ENCODE results near the gene SCN4A. TPM values are rescaled to one million over a fixed set of nuclear protein-coding genes. Genes with fewer than 3 reads are reported as not detected.
"Not testable (repeated sequence)": the region's sequence is repeated elsewhere in the genome, so short reads cannot be mapped to it uniquely, and the experiment has no call there.

Gene SCN4A
- total RNA-seq, 1 donor from 2014 or later = 27.1 TPM

GRCh38 chr17:63918305-63918704 is 54.4 kb downstream of the SCN4A start:
- DNase-seq (ENCODE audit: low spot score) = no peak

DNA sequence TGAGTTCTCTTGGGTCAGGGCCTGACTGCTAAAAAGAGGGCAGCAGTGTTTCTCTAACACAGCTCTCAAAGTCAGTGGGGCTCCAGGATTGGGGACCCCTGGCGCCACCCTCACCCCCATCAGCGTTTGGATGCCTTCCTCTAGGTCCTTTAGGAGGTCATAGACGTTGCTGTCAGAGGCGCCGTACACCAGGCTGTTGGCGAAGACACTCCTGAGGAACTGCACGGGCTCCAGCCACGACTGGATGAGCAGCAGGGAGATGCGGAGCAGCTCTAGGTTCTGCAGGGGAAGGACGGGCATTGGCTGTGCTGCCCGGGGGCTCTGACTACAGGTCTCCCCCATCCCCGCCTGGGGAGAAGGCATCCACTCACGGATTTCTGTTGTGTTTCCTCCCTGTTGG is 55.1 kb downstream of the SCN4A start:
- DNase-seq (ENCODE audit: low spot score) = no peak

DNA sequence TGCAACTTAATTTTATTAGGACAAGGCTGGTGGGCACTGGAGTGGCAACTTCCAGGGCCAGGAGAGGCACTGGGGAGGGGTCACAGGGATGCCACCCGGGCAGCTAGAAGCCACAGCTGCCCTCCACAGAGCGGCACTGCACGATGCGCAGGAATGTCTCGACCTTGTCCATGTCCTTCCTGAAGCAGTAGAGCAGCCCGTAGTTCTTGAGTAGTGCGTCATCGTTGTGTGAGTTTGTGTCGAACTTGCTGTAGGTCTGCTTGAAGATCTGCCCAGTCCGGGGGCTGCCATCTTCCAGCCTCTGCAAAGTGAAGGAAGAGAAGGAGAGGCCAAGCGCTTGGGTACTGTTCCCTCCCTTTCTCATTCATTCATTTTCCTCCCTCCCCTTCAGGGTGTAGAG is 55.5 kb downstream of the SCN4A start:
- not testable (repeated sequence) for DNase-seq (ENCODE audit: low spot score)

GRCh38 chr17:63916566-63917185 is 56.0 kb downstream of the SCN4A start:
- DNase-seq (ENCODE audit: low spot score) = no peak

- DNase-seq (ENCODE audit: low spot score) = not testable (repeated sequence)
These were observed 57.0 kb downstream of the SCN4A start for GRCh38 chr17:63915753-63916152.

- no peak for DNase-seq (ENCODE audit: low spot score)
These were observed 58.2 kb downstream of the SCN4A start for GRCh38 chr17:63914471-63914870.

DNA sequence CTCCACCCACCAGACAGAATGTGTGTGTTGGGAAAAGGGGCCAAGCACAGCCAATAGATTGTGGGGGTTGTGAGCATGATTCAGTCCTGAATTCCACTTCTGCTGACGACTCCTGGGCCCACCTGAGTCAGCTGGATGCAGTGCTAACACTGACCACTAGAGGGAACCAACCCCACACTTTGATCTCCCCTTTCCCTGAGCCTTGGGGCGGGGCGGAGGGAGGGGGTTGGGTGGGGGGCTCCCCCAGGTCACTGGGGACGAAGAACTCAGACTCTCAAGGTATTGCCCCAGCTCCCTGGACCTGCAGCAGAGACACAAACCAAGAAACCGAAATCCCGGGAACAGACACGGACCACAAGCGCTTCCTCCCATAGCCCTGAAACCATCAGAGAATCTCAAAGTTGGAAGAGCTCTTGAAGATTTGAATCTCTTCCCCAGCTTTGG is 61.0 kb downstream of the SCN4A start:
- no peak for DNase-seq (ENCODE audit: low spot score)

DNA sequence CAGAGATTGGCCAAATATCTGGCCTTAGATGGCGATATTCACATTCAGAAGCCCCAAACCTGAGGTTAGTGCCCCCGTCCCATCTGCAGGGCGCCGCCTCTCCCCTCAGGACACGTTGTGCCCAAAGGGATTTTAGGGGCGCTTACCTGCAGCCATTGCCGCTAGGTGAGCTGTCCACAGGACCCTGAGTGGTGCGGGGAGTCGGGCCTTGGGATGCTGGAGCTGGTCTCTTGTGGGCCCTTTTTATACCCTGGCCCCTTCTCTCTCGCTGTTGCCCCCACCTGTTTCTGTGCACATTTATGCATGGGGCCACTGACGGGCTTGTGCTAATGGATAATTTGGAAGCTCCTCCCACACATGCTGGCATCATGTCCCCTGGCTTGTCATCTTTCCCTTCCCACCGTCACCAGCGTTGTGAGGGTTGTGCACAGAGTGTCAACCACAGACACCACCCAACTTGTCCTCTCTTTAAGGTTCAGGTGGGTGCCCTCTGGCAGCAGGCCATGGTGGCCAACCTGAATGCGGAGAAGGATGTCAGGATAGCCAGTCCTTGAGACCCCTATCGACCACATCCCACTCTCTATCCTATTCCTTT is 61.6 kb downstream of the SCN4A start, which contains the start of gene CSHL1:
Gene CSHL1, minus strand, starts transcription at position 218 of the 595 bp plus-strand sequence. Its CDS starts 62 bp downstream, at position 156.
- DNase-seq (ENCODE audit: low spot score) = no peak

DNA sequence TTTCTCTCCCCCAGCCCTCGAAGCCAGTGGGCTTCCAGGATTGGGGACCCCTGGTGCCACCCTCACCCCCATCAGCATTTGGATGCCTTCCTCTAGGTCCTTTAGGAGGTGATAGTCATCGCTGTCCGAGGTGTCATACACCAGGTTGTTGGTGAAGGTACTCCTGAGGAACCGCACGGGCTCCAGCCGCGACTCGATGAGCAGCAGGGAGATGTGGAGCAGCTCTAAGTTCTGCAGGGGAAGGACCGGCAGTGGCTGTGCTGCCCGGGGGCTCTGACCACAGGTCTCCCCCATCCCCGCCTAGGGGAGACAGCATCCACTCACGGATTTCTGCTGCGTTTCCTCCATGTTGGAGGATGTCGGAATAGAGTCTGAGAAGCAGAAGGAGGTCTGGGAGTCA is 62.6 kb downstream of the SCN4A start:
- no peak for DNase-seq (ENCODE audit: low spot score)

DNA sequence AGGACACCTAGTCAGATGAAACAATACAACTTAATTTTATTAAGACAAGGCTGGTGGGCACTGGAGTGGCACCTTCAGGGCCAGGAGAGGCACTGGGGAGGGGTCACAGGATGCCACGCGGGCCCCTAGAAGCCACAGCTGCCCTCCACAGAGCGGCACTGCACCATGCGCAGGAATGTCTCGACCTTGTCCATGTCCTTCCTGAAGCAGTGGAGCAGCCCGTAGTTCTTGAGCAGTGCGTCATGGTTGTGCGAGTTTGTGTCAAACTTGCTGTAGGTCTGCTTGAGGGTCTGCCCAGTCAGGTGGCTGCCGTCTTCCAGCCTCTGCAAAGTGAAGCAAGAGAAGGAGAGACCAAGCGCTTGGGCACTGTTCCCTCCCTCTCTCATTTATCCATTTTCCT is 63.1 kb downstream of the SCN4A start:
- not testable (repeated sequence) for DNase-seq (ENCODE audit: low spot score)

DNA sequence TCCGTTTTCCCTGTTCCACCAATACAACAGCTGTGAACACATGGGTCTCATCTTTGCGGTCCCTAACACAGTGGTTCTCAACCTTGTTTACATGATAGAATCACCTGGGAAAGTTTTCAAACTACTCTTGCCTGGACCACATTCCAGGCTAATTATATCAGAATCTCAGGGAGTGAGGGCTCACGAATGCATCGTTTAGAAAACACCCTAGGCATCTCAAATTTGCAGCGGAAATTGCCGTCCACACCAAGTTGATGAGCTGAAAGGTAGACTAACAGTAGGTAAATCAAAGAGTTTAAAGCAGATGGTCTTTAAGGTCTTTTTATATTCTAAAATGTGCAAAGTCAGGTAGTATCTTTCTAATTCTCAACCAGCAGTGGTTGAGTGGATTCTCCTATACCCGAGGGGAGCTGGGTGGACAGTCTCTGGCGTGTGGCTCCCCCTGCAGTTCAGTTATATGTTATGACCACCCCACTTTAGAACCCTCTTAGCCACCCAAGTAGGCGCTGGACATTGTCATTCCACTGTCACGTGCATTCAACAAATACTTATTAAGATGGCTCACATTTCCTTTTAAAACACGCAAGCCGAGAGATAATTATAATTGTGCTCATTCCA is 65.4 kb downstream of the SCN4A start:
- not testable (repeated sequence) for DNase-seq (ENCODE audit: low spot score)

DNA sequence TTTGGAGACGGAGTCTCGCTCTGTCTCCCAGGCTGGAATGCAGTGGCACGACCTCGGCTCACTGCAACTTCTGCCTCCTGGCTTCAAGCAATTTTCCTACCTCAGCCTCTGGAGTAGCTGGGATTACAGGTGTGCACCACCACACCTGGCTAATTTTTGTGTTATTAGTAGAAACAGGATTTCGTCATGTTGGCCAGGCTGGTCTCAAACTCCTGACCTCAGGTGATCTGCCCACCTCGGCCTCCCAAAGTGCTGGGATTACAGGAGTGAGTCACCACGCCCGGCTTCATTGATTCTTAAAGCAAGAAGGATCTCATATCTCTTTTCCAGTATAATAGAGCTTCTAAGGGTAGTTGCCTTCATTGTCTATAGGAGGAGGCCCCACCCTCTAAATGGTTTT is 67.9 kb downstream of the SCN4A start:
- DNase-seq (ENCODE audit: low spot score) = not testable (repeated sequence)

DNA sequence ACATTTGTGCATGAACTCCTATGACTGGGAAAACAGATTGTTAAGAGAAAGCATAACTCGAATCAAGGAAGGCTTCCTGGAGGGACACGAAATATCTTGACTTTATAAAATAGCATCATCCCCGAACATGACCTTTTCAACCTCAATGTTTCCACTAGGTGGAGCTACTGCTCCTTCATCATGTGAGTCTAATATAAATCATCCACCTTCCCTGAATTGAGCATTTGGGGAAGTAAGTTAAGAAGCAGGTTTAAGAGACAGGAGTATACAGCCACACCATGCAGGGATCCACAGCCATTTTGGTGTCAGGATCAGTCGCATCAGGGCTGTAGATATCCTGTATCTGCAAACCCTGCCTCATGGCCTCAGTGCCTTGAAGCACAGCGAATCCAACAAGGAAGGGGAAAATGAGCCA is 68.9 kb downstream of the SCN4A start:
- DNase-seq (ENCODE audit: low spot score) = not testable (repeated sequence)

DNA sequence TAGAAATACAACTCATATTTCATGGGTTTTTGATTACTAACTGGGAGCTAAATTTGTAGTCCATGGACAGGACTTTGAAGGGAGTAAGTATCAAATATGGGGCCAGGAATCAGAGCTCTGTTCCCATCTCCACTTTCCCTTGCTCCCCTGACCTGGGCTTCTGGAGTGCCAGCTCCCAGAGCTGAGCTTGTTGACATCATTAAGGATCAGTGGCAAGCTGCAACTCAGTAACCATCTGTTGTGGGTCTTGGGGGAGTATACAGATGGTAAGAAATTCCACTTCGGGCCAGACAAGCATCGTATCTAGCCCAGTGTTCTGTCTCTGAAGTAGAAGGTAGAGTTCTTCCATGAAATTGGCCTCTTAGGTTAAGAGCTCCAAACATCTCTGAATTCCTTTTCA is 70.7 kb downstream of the SCN4A start:
- DNase-seq (ENCODE audit: low spot score) = not testable (repeated sequence)

DNA sequence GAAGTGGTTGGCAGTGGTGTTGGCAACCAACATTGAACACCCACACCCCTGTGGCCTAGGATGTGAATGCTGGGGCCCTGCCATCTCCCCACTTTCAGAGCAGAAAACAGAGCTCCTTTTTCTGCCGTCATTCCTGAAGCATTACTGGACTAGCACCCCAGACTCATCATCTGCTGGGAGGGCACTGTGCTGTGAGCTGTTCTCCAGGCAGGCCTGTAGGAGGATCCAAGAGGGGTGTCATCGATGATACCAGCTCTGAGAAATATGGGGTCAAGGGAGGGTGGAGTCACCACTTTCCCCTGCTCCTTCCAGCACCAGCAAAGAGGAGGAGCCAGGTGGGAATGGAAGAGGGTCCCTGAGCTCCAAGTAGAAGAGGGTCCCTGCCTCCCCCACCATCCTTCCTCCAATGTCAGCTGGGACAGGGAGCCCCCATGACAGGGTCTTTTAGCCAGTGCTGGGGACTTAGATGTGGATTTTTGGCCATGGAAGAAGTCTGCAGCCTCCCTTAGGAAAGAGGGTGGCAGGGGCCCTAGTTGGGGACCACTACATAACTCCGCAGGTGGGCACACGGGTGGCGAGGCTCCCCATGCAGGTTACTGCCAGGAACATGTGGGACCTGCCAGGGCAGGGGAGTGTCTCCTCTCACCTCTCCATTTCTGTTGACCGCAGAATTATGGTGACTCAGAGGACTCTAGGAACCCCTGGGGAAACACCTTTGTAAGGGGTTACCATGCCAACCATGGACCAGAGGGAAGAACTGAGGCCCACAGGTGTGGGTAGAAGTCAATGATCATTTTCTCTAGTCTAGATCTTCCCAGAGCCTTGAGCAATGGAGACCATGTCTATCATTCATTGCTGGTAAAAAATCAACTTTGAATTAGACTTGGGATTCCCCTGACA is 73.6 kb downstream of the SCN4A start:
- DNase-seq (ENCODE audit: low spot score) = not testable (repeated sequence)

DNA sequence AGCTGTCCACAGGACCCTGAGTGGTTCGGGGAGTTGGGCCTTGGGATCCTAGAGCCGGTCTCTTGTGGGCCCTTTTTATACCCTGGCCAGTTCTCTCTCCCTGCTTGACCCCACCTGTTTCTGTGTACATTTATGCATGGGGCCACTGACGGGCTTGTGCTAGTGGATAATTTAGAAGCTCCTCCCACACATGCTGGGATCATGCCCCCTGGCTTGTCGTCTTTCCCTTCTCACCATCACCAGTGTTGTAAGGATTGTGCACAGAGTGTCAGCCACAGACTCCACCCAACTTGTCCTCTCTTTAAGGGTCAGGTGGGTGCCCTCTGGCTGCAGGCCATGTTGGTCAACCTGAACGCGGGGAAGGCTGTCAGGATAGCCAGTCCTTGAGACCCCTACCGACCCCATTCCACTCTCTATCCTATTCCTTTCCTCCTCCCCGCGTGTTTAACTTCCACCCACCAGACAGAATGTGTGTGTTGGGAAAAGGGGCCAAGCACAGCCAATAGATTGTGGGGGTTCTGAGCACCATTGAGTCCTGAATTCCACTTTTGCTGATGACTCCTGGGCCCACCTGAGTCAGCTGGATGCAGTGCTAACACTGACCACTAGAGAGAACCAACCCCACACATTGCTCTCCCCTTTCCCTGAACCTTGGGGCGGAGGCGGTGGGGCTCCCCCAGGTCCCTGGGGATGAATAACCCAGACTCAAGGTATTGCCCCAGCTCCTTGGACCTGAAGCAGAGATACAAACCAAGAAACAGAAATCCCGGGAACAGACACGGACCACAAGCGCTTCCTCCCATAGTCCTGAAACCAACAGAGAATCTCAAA is 76.0 kb downstream of the SCN4A start, which contains the start of gene CSH1:
Gene CSH1, minus strand, starts transcription at position 51 of the 831 bp plus-strand sequence. CDS start 63 bp downstream, outside the sequence.
- DNase-seq (ENCODE audit: low spot score) = not testable (repeated sequence)

DNA sequence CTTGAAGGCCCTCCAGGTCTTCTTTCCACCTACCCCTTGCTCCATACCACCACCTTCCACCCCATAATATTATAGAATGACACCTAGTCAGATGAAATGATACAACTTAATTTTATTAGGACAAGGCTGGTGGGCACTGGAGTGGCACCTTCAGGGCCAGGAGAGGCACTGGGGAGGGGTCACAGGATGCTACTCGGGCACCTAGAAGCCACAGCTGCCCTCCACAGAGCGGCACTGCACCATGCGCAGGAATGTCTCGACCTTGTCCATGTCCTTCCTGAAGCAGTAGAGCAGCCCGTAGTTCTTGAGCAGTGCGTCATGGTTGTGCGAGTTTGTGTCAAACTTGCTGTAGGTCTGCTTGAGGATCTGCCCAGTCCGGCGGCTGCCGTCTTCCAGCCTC is 77.9 kb downstream of the SCN4A start:
- DNase-seq (ENCODE audit: low spot score) = peak; percentile 37

DNA sequence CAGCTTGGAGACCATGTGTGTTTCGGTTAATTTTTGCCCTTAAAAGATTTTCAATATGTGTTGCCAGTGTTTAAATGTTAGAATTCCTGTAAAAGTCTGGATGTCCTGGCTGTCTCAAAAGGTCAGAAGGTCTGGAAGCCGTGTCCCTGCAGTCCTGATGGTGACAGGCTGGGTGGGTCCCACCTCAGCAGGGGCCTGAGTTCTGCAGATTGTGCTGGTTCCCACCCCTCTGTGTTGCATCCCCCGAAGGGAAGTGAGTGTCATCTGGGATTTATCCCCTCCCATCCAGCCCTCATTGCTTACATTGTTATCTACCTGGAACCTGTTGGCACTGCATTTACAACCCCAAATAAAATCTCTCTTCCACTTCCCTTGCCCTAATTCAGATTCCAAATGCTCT is 78.7 kb downstream of the SCN4A start:
- peak; percentile 65 for DNase-seq (ENCODE audit: low spot score)

GRCh38 chr17:63892316-63893037 is 80.2 kb downstream of the SCN4A start:
- not testable (repeated sequence) for DNase-seq (ENCODE audit: low spot score)
